Stimulated activated CD4-positive, alpha-beta T cell treated with anti-CD3 and anti-CD28 coated beads, TNF-alpha, amount 100 ng/mL, for 48 hours (primary cell): ENCODE results near the gene P2RY14.
A peak's percentile ranks its signal among the peaks of the same experiment; 100 is the strongest.
"Not testable (repeated sequence)": the region's sequence is repeated elsewhere in the genome, so short reads cannot be mapped to it uniquely, and the experiment has no call there.

Experiments used
- DNase-seq, 3 donors: peaks; one replicate each; pipeline ENCODE4 v3.0.0-alpha.2; 2020; ENCODE audit warnings: low read depth in 3 of 3

Gene P2RY14

DNA sequence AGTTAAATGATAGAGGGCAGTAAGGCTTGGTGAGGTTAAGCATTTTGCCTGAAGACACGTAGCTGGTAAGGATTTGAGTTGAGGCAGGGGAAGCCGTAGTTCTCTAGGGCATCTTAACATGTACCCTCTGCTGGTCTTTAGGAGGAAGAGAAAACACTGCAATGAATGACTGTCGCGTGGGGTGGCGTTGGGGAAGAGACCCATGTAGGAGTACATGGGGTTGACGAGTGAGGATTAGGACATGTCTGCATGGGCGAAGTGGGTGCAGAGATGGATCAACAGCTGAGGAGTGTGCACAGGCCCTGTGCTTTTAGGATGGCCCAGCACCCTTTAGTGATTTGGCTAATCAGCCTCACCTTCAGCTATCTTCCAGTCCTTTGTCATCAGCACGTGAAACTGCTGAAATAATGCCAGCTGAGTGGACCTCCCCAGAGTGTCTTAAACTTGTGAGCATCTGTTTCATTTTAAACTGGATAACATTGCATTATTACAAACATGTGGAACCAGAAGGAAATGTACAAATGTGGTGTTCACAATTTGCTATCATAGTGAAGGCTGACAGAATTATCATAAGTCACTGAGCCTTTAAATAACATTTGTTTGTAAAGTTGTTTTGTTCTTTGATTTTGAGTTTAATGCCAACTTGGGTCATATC lies 15.3 kb downstream of the P2RY14 start:
- no peak for DNase-seq

GRCh38 chr3:151259664-151260063 lies 18.7 kb downstream of the P2RY14 start:
- no peak for DNase-seq

- DNase-seq = no peak
Observed at GRCh38 chr3:151256749-151257148, 21.6 kb downstream of the P2RY14 start.

DNA sequence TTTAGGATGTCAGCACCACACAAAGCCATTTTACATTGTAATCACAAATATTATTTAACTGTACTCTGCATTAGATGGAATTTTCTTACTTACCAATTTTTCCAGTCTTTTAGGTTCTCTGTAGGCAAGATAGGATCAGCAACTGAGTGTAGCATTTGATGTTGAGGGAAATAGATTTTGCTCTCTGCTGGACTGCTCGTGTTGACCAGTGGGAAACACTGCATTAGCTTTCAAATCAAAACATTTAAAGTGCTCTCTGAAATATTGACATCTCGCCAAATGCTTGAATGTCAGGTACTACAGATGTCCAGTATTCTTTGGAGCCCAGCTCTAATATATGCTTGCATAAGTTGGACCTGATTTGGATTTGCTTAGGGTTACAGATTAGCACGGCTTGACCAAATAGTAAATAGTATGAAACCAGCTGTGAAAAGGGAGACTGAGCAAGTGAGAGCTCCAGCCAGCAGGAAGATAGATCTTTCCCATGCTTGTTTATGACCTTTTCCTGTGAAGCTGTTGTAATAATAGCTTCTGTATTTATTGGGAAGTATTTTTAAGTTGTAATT lies 29.5 kb downstream of the P2RY14 start:
- DNase-seq = no peak

- DNase-seq = not testable (repeated sequence)
Observed at GRCh38 chr3:151242006-151242405, 36.3 kb downstream of the P2RY14 start.

- DNase-seq = no peak
Observed at GRCh38 chr3:151236736-151237135, 41.6 kb downstream of the P2RY14 start.

DNA sequence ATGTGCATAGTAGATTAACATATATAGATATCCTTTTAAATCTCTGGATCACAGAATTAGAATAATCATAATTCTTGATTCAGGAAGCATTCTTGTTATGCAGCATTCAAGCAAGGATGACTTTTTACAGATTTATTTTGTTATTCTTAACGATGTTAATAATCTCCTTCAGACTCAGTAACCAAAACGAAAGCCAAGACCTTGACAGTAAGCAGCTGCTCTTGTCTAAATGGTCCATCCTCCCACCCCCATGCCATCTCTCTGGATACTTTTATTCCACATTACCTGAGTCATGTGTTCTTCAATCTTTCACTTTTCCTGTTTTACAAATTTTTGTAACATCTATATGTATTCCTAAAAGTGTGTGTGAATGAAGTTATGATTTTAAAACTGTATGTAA lies 42.0 kb downstream of the P2RY14 start:
- no peak for DNase-seq

DNA sequence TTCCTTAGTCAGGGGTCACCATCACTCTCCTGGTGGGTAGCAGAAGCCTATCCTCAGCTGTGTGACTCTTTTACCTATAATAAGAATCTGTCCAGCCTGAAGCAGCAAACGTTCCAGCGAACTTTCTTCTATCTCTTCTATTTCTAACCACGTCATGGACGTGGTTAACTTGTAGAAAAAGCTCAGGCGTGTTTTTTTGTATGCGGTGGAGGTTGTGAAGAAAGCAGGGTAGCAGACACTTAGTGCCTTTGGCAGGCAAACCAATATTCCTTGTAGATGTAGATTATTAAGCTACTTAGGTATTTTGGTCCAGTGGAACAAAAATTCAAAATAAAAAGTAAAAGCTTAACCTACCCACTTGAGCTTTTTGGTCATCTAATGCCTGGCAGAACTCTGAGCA lies 43.5 kb downstream of the P2RY14 start:
- no peak for DNase-seq

GRCh38 chr3:151232991-151233390 lies 45.4 kb downstream of the P2RY14 start:
- DNase-seq = no peak

GRCh38 chr3:151232403-151232802 lies 45.9 kb downstream of the P2RY14 start:
- not testable (repeated sequence) for DNase-seq

DNA sequence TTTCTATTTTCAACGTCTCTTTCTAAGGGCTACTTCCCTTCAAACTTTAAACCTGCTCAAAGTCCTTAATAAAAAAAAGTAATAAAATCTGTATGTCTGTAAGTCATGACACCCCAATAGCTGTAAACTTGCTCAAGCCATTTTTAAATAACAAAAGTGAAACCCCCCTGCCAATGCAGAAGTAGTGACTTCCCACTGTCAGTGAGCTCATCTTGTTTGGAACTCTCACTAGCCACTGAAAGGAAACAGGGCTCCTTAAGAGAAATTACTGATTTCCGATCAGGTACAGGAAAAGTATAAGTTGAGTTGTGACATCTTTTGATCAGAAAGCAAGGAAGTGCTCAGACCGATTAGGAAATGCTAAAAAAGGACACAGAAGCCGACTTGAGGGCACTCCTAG lies 47.7 kb downstream of the P2RY14 start:
- no peak for DNase-seq

GRCh38 chr3:151228666-151229040 lies 49.7 kb downstream of the P2RY14 start:
- no peak for DNase-seq

GRCh38 chr3:151227807-151228665 lies 50.3 kb downstream of the P2RY14 start:
- DNase-seq = peak; percentile 64 to 70 (median 67)

DNA sequence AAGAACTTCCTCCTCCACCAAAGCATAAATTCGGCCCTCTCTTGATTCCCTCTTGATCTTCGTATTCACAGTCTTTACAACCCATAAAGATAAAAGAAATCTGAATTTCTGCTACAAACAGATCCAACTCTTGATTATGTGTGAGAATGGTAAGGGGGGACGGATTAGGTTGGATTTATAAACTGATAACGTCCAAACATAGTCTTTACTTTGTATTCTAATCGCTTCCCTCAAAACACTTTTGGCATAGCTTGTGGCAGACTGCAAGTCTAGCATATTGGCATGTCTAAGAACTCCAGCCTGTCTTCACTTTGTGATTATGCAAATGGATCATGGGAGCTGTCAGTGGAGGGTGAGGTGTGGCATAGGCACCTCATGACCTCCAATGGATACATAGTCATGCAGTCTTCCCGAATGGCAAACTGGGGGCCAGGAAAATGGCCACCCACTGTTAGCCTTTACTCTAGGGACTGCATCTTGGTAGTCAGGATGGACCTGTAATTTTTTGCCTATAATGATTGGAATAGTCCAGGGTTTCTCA lies 51.0 kb downstream of the P2RY14 start:
- no peak for DNase-seq

DNA sequence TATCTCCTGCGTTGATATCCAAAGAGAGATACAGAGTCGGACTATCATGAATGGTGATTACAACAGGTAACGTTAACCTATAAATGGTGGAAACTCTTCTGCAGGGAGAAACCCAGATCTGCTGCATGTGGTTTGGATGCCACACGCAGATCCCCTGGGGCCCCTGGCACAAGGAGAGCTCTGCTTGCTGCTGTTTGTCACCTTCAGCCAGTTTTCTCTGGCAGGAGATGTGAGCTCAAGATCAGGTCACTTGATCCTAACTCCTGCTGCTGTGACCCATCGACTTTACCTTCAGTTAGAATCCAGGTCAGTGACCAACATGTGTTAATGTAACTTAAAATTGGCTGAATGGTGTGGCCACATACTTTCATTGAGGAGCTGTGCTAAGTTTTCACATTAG lies 51.5 kb downstream of the P2RY14 start:
- no peak for DNase-seq

DNA sequence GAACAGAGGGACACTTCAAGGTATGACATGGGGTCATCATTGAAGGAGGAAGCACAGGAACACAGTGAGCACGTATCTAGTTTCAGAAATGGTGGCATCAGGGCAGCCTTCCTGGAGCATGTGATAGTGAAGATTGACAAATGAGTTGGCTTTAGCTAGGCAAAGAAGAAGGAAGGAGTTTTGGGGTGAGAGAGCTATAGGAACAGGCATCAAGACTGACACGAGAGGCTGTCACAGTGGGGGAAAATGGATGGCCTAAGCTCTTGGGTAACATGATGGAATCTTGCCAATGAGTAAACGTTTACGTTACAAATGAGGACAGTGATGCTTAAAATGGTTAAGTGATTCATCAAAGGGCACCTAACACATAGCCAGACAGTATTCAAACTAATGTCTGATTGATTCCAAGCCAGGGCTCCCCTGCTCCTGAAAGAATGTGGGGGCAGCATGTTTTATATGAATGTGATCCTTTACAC lies 52.2 kb downstream of the P2RY14 start:
- no peak for DNase-seq

DNA sequence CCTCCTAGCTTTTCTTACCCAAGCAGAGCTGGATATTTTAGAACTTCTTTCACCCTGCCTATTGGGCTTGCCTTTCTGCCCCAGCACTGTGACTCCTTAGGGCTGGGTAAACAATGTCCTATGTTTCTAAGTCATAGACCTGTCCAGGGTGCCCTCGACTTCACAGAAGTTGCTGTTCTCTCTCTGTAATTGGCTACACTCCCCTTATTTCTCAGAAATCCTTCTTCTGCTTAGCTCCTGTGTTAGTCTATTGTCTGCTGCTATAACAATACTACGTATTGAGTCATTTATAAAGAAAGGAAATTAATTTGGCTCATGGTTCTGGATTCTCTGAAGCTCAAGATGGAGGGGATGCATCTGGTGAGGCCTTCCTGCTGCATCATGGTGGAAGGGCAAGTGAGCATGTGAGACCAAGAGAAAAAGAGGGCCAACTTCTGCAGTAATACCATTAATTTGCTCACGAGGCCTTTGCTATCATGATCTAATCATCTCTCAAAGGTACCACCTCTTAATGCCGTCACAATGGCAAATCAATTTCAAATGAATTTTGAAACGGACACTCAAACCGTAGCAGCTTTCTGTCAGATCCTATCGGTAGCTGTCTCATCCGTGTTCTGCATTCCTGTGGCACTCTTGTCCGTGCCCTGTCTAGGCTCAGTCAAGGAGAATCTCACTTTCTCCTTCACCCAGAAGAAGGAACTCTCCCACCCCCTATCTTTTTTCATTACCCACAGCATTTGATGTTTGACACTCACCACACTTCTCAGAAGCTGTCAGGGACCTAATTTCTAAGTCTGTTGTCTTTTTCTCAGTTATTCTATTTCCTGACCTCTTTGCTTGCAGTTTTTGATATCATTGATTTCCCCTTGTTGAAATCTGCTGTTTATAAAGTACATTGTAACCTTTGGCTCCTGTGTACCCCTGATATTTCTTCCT lies 53.0 kb downstream of the P2RY14 start:
- no peak for DNase-seq

DNA sequence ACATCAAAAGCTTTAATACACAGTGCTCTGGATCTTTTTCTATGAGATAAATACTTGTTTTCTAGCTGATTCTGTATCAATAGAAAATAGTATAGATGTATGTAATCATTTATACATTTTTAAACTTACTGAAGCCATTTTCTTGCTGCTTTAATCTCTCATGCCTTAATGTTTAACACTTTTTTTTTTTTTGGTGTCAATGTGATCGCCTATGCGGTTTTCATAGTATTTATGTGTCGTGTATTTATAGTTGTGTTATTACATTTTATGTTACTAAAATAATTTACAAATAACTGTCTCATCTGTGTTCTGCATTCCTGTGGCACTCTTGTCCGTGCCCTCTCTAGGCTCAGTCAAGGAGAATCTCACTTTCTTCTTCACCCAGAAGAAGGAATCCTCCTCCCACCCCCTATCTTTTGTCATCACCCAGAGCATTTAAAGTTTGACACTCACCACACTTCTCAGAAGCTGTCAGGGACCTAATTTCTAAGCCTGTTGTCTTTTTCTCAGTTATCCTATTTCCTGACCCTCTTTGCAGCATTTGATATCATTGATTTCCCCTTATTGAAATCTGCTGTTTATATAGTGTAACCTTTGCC lies 54.0 kb downstream of the P2RY14 start:
- DNase-seq = no peak

DNA sequence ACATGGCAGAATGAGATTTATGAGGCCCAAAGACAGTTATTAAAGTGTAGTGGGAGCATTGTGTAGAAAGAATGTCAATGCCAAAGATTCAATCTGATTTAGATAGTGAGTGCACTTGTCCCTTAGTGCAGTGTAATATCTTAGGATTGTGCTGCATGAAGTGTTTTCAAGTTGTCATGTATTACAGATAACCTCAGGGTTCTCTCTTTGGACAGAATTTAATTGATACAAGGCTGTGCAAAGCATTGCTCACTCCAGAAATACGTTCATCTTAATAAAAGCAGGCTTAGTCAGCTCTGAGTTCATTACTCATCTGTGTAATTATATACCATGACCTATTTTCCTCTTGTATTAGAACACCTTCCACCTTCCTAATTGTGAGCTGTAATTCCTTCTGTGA lies 59.3 kb downstream of the P2RY14 start:
- DNase-seq = no peak

DNA sequence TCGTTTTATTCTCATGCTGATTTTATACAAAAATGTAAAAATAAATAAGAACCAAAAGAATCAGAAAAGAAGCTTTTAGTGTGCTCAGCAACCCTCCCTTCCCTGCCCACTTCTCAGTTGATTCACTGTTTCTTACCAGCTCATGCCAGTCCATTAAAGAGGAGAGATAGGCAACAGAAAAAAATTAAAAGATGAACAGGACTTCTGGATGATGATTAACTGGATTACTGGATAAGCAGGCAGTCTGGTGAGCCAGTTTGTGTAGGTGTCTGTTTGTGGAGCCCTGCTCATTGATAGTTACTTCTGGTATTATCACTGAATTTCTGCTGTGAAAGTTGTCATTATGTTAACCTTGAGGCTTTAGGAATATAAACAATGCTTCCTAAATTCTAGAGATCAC lies 60.2 kb downstream of the P2RY14 start:
- no peak for DNase-seq
